GM12878 (cell line): ENCODE measurements around the gene CPD. TPM values are rescaled to one million over a fixed set of nuclear protein-coding genes. Genes with fewer than 3 reads are reported as not detected.

Source experiments
- ATAC-seq: fragments of 200-7000 bp; cut with Tn5 transposase; 3 replicates; pipeline ENCODE4 v1.9.1; 2020; ENCODE audit warnings: mild to moderate bottlenecking, moderate library complexity
- BruUV-seq: library from RNA; stranded (reverse); fragments of 400-500 nt; replicated peaks from 2 replicates; lab custom pipeline; 2021; lab: Mats Ljungman, UMichigan
- CTCF ChIA-PET: fragments of 300-600 bp; sonication (Branson Sonifier 250); formaldehyde crosslinking; extraction: SDS; loops from one replicate; lab custom pipeline; 2021; ENCODE audit warnings: inconsistent platforms; lab: Yijun Ruan, JAX
- POLR2A ChIA-PET: fragments of 350-600 bp; formaldehyde crosslinking; extraction: SDS; loops from one replicate; lab custom pipeline; 2021; ENCODE audit warnings: inconsistent platforms; lab: Charles Lee
- RAD21 ChIA-PET: fragments of 300-600 bp; sonication (Branson Sonifier 250); formaldehyde crosslinking; loops from one replicate; lab custom pipeline; 2023; ENCODE audit warnings: antibody characterized with exemption; ENCODE audit not compliant: unreplicated experiment; lab: Charles Lee
- SMC1A ChIA-PET: fragments of 300-600 bp; sonication (Branson Sonifier 250); formaldehyde crosslinking; loops from one replicate; lab custom pipeline; 2023; ENCODE audit not compliant: unreplicated experiment, uncharacterized antibody; lab: Charles Lee
- DNase-seq: peaks from one replicate; pipeline ENCODE4 v3.0.0-alpha.2; 2011; ENCODE audit warnings: low read depth, low spot score
- FAIRE-seq: peaks from 3 replicates; lab custom pipeline; 2011; peaks lifted over from hg19 to GRCh38; lab: Jason Lieb, UNC
- H2AFZ ChIP-seq: 2 replicates; pipeline ENCODE4 v1.6.0; 2011; ENCODE audit warnings: low read depth, low read length, control low read depth; ENCODE audit not compliant: control insufficient read depth
- H3K27ac ChIP-seq: 2 replicates; pipeline ENCODE4 v1.5.1; 2011; ENCODE audit warnings: control low read depth; ENCODE audit not compliant: control insufficient read depth, insufficient read depth
- H3K27me3 ChIP-seq, 2 experiments: replicated peaks in 1 of 2; 2 replicates each; pipeline versions ENCODE4 v1.6.0 to v1.6.1; 2011; ENCODE audit warnings: low read length in 1 of 2; ENCODE audit not compliant: control insufficient read depth in 2 of 2, insufficient read depth in 2 of 2
- H3K36me3 ChIP-seq, 2 experiments: 2 replicates each; pipeline ENCODE4 v1.5.1; 2011; ENCODE audit warnings: low read length in 1 of 2; ENCODE audit not compliant: control insufficient read depth in 2 of 2, insufficient read depth in 2 of 2
- H3K4me1 ChIP-seq: 2 replicates; pipeline ENCODE4 v1.6.1; 2011; ENCODE audit warnings: mild to moderate bottlenecking, low read length, moderate library complexity, mixed read lengths; ENCODE audit not compliant: control insufficient read depth, insufficient read depth
- H3K4me2 ChIP-seq: 2 replicates; pipeline ENCODE4 v1.6.0; 2011; ENCODE audit warnings: control low read depth; ENCODE audit not compliant: control insufficient read depth, insufficient read depth
- H3K4me3 ChIP-seq: fragments of 200-600 bp; sonication (generic); 2 replicates; pipeline ENCODE4 v1.5.1; 2016
- H3K79me2 ChIP-seq: 2 replicates; pipeline ENCODE4 v1.6.0; 2011; ENCODE audit warnings: low read length; ENCODE audit not compliant: control insufficient read depth, insufficient read depth
- H3K9ac ChIP-seq: 2 replicates; pipeline ENCODE4 v1.8.0; 2011; ENCODE audit warnings: low read length, control low read depth, mixed read lengths; ENCODE audit not compliant: control insufficient read depth, insufficient read depth
- H3K9me3 ChIP-seq: replicated peaks from 3 replicates; pipeline ENCODE4 v1.5.1; 2011; ENCODE audit warnings: mild to moderate bottlenecking, low read length; ENCODE audit not compliant: control insufficient read depth, insufficient read depth
- H4K20me1 ChIP-seq: 2 replicates; pipeline ENCODE4 v1.6.0; 2011; ENCODE audit not compliant: control insufficient read depth, insufficient read depth
- CTCF ChIP-seq, 3 experiments: IDR thresholded peaks in 2 of 3; conservative IDR thresholded peaks in 1 of 3; 2 replicates each; pipeline ENCODE4 v1.5.1; 2011; ENCODE audit warnings: low read depth in 3 of 3, low read length in 3 of 3, mild to moderate bottlenecking in 3 of 3, control low read depth in 2 of 3, moderate library complexity in 2 of 3, inconsistent platforms in 1 of 3, mixed read lengths in 1 of 3; ENCODE audit not compliant: control insufficient read depth in 2 of 3, insufficient read depth in 1 of 3; ENCODE audit errors: extremely low read depth in 1 of 3
- DPF2 ChIP-seq: fragments of 450-650 bp; IDR thresholded peaks from 2 replicates; pipeline ENCODE4 v1.6.1; 2017; ENCODE audit warnings: mild to moderate bottlenecking
- HDAC2 ChIP-seq: fragments of 200-600 bp; sonication (generic); IDR thresholded peaks from 2 replicates; pipeline ENCODE4 v1.6.1; 2017
- IKZF2 ChIP-seq, 2 experiments: fragments of 450-650 bp; IDR thresholded peaks; 2 replicates each; pipeline ENCODE4 v1.6.1; 2017; ENCODE audit warnings: mild to moderate bottlenecking in 2 of 2, moderate library complexity in 2 of 2
- PRDM15 ChIP-seq: fragments of 450-650 bp; formaldehyde crosslinking; IDR thresholded peaks from 2 replicates; pipeline ENCODE4 v1.4.0; 2020; ENCODE audit warnings: mild to moderate bottlenecking, moderate library complexity
- SREBF2 ChIP-seq: IDR thresholded peaks from 2 replicates; pipeline ENCODE4 v1.6.1; 2012; ENCODE audit warnings: mild to moderate bottlenecking, low read length
- TBL1XR1 ChIP-seq: IDR thresholded peaks from 2 replicates; pipeline ENCODE4 v1.6.1; 2012; ENCODE audit warnings: low read depth, low read length, improper control_type of control experiment
- WGBS: methylation state at CpG from one replicate; pipeline ENCODE4 v1.1.6; 2016; ENCODE audit warnings: low lambda C conversion rate; ENCODE audit not compliant: insufficient replicate concordance, insufficient coverage; ENCODE audit errors: missing lambda C conversion rate; 5-methylcytosine and 5-hydroxymethylcytosine counted together
- in situ Hi-C: fragments of 300-500 bp; cut with MboI; formaldehyde crosslinking; loops from 9 replicates; pipeline ENCODE4 v1.14.3; 2018; ENCODE audit warnings: mixed read lengths
- intact Hi-C: fragments of 100-400 bp; cut with micrococcal nuclease; formaldehyde crosslinking; loops from one replicate; pipeline ENCODE4 v1.14.2; 2022; ENCODE audit not compliant: unreplicated experiment
- polyA plus RNA-seq, 11 experiments: library from polyadenylated mRNA; depleted of rRNA in 4 of 11; unstranded in 6 of 11; stranded (reverse) in 5 of 11; fragments of >200 nt; fragmentation: Nextera tagmentation in 4 of 11; fragmentation: Illumina TruSeq in 1 of 11; extraction: Ambion mirVana in 4 of 11; extraction: Trizol in 1 of 11; gene quantifications; 1 replicate in 1 of 11; 2 replicates in 10 of 11; pipeline versions ENCODE4 v1.2.1 to v1.2.3, GENCODE V29; 2011 to 2016; ENCODE audit warnings: inconsistent platforms in 2 of 11, missing spikeins in 2 of 11, low read depth in 1 of 11
- total RNA-seq, 4 experiments: library from RNA; depleted of rRNA in 3 of 4; stranded (reverse); fragments of >200 nt in 3 of 4; fragmentation: Illumina TruSeq in 1 of 4; extraction: Trizol in 1 of 4; gene quantifications; 2 replicates each; pipeline versions ENCODE4 v1.2.1 to v1.2.3, GENCODE V29; 2013 to 2021

CPD gene
- total and polyA plus RNA-seq, 10 of the 15 experiments (the other 5 are each of a cell fraction or from before 2014, with no cell fraction given), result 3.5 to 24.2 (median 15.7) TPM

DNA sequence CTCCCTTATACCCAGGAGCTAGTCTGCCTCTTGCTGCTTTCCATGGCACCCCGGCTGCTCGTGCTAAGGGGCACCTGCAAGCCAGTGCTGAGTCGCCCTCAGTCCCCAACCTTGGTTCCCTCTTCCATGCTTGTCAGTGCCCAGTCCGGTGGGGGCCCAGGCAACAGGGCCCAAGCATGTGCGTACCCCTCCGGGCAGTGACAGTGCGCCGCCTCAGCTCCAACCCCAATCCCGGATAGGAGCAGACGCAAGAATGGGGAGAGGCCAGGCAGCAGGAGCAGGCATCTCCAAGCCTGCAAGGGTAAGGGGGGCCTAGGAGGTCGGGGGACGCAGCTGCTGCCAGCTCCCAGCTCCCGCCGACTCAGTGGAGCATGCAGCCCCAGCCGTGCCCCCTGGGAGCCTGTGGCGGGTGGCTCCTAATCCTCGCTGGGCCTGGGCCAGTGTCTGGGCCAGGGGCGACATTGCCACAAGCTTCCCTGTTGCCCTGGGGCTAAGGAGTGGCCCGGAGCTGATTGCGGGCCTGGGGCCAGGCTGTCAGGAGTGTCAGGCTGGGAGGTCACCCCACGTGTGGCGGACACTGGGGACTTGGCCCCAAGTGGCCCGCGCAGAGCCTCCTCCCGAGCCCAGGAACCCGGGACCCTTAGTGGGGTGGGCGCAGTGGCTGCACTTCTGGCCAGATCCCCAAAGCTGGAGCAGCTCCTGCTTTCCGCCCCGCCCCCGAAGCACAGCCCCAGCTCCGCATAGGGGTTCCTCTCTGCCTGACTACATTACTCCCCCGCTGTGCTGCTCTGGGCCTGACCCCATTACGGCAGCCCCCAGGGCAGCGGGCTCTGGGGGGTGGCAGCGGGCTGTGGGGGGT lies 9.8 kb downstream of the CPD start:
- no peaks in the 10 kb centered on the region for H4K20me1 ChIP-seq
- no peak overlapping the region for H3K4me2 ChIP-seq
- H3K9me3 ChIP-seq, result no peaks in the 10 kb centered on the region; the same call in 2 of the 3 replicates
- ChIA-PET CTCF (no interaction called here), POLR2A (no interaction called here), SMC1A (no interaction called here), RAD21 (no interaction called here)
- TF ChIP-seq SREBF2 (no peak), IKZF2 (IDR thresholded peaks at IDR 0.05) (no peak), DPF2 (no peak), TBL1XR1 (no peak), CTCF (IDR thresholded peaks at IDR 0.05 in 2 of 3, conservative IDR thresholded peaks at IDR 0.05 in 1 of 3; ENCODE audit: control insufficient read depth in 2 of 3, extremely low read depth in 1 of 3, insufficient read depth in 1 of 3, low read depth in 3 of 3, low read length in 3 of 3) (no peak), HDAC2 (no peak), PRDM15 (CRISPR knock-in tag) (no peak)
- H3K4me1 ChIP-seq, result no peaks in the 10 kb centered on the region
- no peak overlapping the region for H3K4me3 ChIP-seq
- intact Hi-C loops, result no loop called here
- no peaks in the 10 kb centered on the region for H3K27me3 ChIP-seq
- no TSS peak for BruUV-seq
- no peak overlapping the region for H3K27ac ChIP-seq
- no peak overlapping the region for H2AFZ ChIP-seq
- in situ Hi-C loops, result no loop called here
- no peak for ATAC-seq
- FAIRE-seq, result no peak
- H3K79me2 ChIP-seq, result no peaks in the 10 kb centered on the region
- no peak overlapping the region for H3K9ac ChIP-seq
- peaks cover 0 to 4% of the 10 kb centered on the region in 2 experiments; a peak in 2 of 4 replicates for H3K36me3 ChIP-seq
- WGBS, result 91% methylated on average over 30 of the region's 35 CpGs
- DNase-seq, result no peak
